CD14-positive monocyte (primary cell): ENCODE data around the gene QDPR. TPM values are rescaled to one million over a fixed set of nuclear protein-coding genes. Genes with fewer than 3 reads are reported as not detected.

Source experiments
- DNase-seq, 3 donors: peaks; one replicate each; pipeline ENCODE4 v3.0.0-alpha.2; 2011 to 2022
- H2AFZ ChIP-seq: 2 replicates; pipeline ENCODE4 v1.6.0; 2012; ENCODE audit warnings: mild to moderate bottlenecking, low read depth, low read length, inconsistent platforms; ENCODE audit not compliant: insufficient read depth, poor library complexity, severe bottlenecking
- H3K27ac ChIP-seq, 2 donors: 1 replicate in 1 of 2; 2 replicates in 1 of 2; pipeline ENCODE4 v1.5.1; 2012 to 2013; ENCODE audit warnings: low read length in 2 of 2, control low read depth in 1 of 2, inconsistent platforms in 1 of 2, low read depth in 1 of 2, mild to moderate bottlenecking in 1 of 2
- H3K27me3 ChIP-seq, 2 donors: one replicate each; pipeline versions ENCODE4 v1.6.0 to v1.6.1; 2011 to 2013; ENCODE audit warnings: low read length in 2 of 2; ENCODE audit not compliant: control insufficient read depth in 2 of 2, insufficient read depth in 2 of 2
- H3K36me3 ChIP-seq, 2 donors: replicated peaks in 1 of 2; 1 replicate in 1 of 2; 2 replicates in 1 of 2; pipeline versions ENCODE4 v1.5.1 to v1.6.1; 2012 to 2013; ENCODE audit warnings: low read length in 2 of 2, control low read depth in 1 of 2, inconsistent platforms in 1 of 2, mild to moderate bottlenecking in 1 of 2; ENCODE audit not compliant: insufficient read depth in 2 of 2, control insufficient read depth in 1 of 2
- H3K4me1 ChIP-seq, 2 donors: 1 replicate in 1 of 2; 2 replicates in 1 of 2; pipeline versions ENCODE4 v1.5.1 to v1.6.1; 2012 to 2013; ENCODE audit warnings: low read length in 2 of 2, control low read depth in 1 of 2, inconsistent platforms in 1 of 2, mild to moderate bottlenecking in 1 of 2, moderate library complexity in 1 of 2; ENCODE audit not compliant: insufficient read depth in 2 of 2, control insufficient read depth in 1 of 2
- H3K4me2 ChIP-seq: replicated peaks from 2 replicates; pipeline ENCODE3; 2012; ENCODE audit warnings: low read length, moderate library complexity, mild to moderate bottlenecking; ENCODE audit not compliant: poor library complexity, severe bottlenecking; ENCODE audit errors: extremely low read depth
- H3K4me3 ChIP-seq, 3 experiments: fragments of 200-600 bp in 1 of 3; sonication (generic) in 1 of 3; replicated peaks in 1 of 3; 1 replicate in 2 of 3; 2 replicates in 1 of 3; pipeline ENCODE4 v1.5.1; 2011 to 2013; ENCODE audit warnings: low read length in 3 of 3, mild to moderate bottlenecking in 3 of 3, control low read depth in 2 of 3, low read depth in 2 of 3, inconsistent platforms in 1 of 3, moderate library complexity in 1 of 3
- H3K79me2 ChIP-seq: 2 replicates; pipeline ENCODE4 v1.6.0; 2012; ENCODE audit warnings: mild to moderate bottlenecking, control low read depth, inconsistent platforms, low read length, moderate library complexity; ENCODE audit not compliant: insufficient read depth
- H3K9ac ChIP-seq: 2 replicates; pipeline ENCODE4 v1.6.0; 2017; ENCODE audit warnings: low read length, mild to moderate bottlenecking; ENCODE audit not compliant: insufficient read depth, poor library complexity, severe bottlenecking
- H3K9me3 ChIP-seq, 2 donors: replicated peaks in 1 of 2; 1 replicate in 1 of 2; 2 replicates in 1 of 2; pipeline versions ENCODE4 v1.5.1 to v1.6.1; 2012 to 2013; ENCODE audit warnings: low read length in 2 of 2, control low read depth in 1 of 2; ENCODE audit not compliant: control insufficient read depth in 1 of 2, insufficient read depth in 1 of 2
- H4K20me1 ChIP-seq: 2 replicates; pipeline ENCODE4 v1.6.0; 2012; ENCODE audit warnings: mild to moderate bottlenecking, low read length, control low read depth, moderate library complexity; ENCODE audit not compliant: insufficient read depth
- H3K27ac Mint-ChIP-seq, 7 donors: one replicate each; pipeline ENCODE4 v1.8.0; 2020; ENCODE audit warnings: mild to moderate bottlenecking in 7 of 7, mixed read lengths in 7 of 7, moderate library complexity in 6 of 7, inconsistent platforms in 2 of 7
- H3K27me3 Mint-ChIP-seq, 3 donors: one replicate each; pipeline ENCODE4 v1.8.0; 2021 to 2022; ENCODE audit warnings: low read depth in 3 of 3, mild to moderate bottlenecking in 3 of 3, mixed read lengths in 3 of 3, moderate library complexity in 3 of 3, inconsistent platforms in 1 of 3
- H3K36me3 Mint-ChIP-seq, 2 donors: one replicate each; pipeline ENCODE4 v1.8.0; 2020; ENCODE audit warnings: mixed read lengths in 2 of 2, inconsistent platforms in 1 of 2, mild to moderate bottlenecking in 1 of 2
- H3K4me1 Mint-ChIP-seq: one replicate; pipeline ENCODE4 v1.8.0; 2020; ENCODE audit warnings: mild to moderate bottlenecking, mixed read lengths
- H3K4me3 Mint-ChIP-seq, 2 donors: one replicate each; pipeline ENCODE4 v1.8.0; 2020; ENCODE audit warnings: mild to moderate bottlenecking in 2 of 2, mixed read lengths in 2 of 2, moderate library complexity in 1 of 2
- H3K9me3 Mint-ChIP-seq, 7 donors: one replicate each; pipeline ENCODE4 v1.8.0; 2020 to 2022; ENCODE audit warnings: mixed read lengths in 7 of 7, mild to moderate bottlenecking in 6 of 7, moderate library complexity in 6 of 7, inconsistent platforms in 2 of 7
- WGBS: methylation state at CpG from one replicate; pipeline ENCODE4 v1.1.5; 2013; ENCODE audit warnings: missing lambda C conversion rate; ENCODE audit not compliant: insufficient coverage; 5-methylcytosine and 5-hydroxymethylcytosine counted together
- intact Hi-C, 2 donors: fragments of 100-400 bp; cut with micrococcal nuclease; formaldehyde crosslinking; loops; one replicate each; pipeline versions ENCODE4 v1.15.0 to v1.15.1; 2023
- polyA plus RNA-seq, 3 donors: library from polyadenylated mRNA; depleted of rRNA in 1 of 3; unstranded in 2 of 3; stranded (reverse) in 1 of 3; fragments of 300-500 nt in 2 of 3; fragments of >200 nt in 1 of 3; fragmentation: Illumina TruSeq in 2 of 3; gene quantifications; 1 replicate in 2 of 3; 2 replicates in 1 of 3; pipeline ENCODE4 v1.2.3, GENCODE V29; 2012 to 2021
- TF ChIP-seq, protein P1 (sequence below): fragments of 200-600 bp; IDR thresholded peaks from one replicate; pipeline ENCODE4 v1.8.0; 2022; ENCODE audit warnings: antibody characterized with exemption, mild to moderate bottlenecking

Gene QDPR
- polyA plus RNA-seq, 3 donors, result 15.8 to 31.7 (median 27.7) TPM

DNA sequence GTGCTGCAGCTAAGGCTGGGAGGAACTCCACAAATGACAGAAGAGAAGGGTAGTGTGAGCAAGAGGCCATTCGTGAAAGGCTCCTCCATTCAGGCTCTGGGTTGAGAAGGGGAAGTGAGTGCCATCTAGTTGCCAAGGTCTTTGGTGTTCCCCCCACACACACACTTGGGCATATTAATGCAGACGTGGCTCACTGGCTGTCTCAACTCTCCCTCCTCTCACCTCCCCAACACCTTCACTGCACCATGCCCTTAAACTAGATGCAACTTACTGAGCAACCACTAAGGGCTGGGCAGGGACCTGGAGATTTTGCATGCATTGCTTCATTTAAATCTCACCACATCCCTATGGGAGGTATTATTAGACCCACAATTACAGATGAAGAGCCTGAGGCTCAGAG lies 11.8 kb upstream of the QDPR start:
- 10% methylated on average over 1 of the region's 2 CpGs for WGBS
- Histone ChIP-seq H3K27me3 (no peaks in the 10 kb centered on the region), H3K79me2 (no peaks in the 10 kb centered on the region), H3K9me3 (no peaks in the 10 kb centered on the region), H3K4me3 (no peak overlapping the region), H3K4me2 (no peak overlapping the region), H3K4me1 (no peaks in the 10 kb centered on the region), H3K9ac (no peak overlapping the region), H3K27ac (no peak overlapping the region), H2AFZ (no peak overlapping the region), H3K36me3 (no peaks in the 10 kb centered on the region), H4K20me1 (no peaks in the 10 kb centered on the region)
- intact Hi-C loops, result no loop called here
- Mint-ChIP-seq H3K27me3 (peaks cover 3 to 14% (median 13%) of the 10 kb centered on the region in 3 donors), H3K4me1 (no peaks in the 10 kb centered on the region), H3K27ac (no peak overlapping the region), H3K4me3 (no peak overlapping the region), H3K36me3 (no peaks in the 10 kb centered on the region), H3K9me3 (no peaks in the 10 kb centered on the region)
- TF ChIP-seq, protein P1, sequence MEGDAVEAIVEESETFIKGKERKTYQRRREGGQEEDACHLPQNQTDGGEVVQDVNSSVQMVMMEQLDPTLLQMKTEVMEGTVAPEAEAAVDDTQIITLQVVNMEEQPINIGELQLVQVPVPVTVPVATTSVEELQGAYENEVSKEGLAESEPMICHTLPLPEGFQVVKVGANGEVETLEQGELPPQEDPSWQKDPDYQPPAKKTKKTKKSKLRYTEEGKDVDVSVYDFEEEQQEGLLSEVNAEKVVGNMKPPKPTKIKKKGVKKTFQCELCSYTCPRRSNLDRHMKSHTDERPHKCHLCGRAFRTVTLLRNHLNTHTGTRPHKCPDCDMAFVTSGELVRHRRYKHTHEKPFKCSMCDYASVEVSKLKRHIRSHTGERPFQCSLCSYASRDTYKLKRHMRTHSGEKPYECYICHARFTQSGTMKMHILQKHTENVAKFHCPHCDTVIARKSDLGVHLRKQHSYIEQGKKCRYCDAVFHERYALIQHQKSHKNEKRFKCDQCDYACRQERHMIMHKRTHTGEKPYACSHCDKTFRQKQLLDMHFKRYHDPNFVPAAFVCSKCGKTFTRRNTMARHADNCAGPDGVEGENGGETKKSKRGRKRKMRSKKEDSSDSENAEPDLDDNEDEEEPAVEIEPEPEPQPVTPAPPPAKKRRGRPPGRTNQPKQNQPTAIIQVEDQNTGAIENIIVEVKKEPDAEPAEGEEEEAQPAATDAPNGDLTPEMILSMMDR, result no peak
- no peak for DNase-seq

- H3K36me3 Mint-ChIP-seq, result no peaks in the 10 kb centered on the region
- 96% methylated on average over 3 of the region's 5 CpGs for WGBS
- H3K4me2 ChIP-seq, result no peak overlapping the region
- no peaks in the 10 kb centered on the region for H3K4me1 ChIP-seq
- H3K9me3 Mint-ChIP-seq, result no peaks in the 10 kb centered on the region
- no peaks in the 10 kb centered on the region for H4K20me1 ChIP-seq
- H2AFZ ChIP-seq, result no peak overlapping the region
- H3K27ac Mint-ChIP-seq, result no peak overlapping the region
- H3K4me3 Mint-ChIP-seq, result no peak overlapping the region
- TF ChIP-seq, protein P1, result no peak
- intact Hi-C loops, result no loop called here
- no peaks in the 10 kb centered on the region for H3K36me3 ChIP-seq
- H3K4me3 ChIP-seq, result no peak overlapping the region
- no peaks in the 10 kb centered on the region for H3K27me3 ChIP-seq
- H3K4me1 Mint-ChIP-seq, result no peaks in the 10 kb centered on the region
- H3K27me3 Mint-ChIP-seq, result peaks cover 4 to 13% (median 8%) of the 10 kb centered on the region in 3 donors
- no peak overlapping the region for H3K27ac ChIP-seq
- no peaks in the 10 kb centered on the region for H3K79me2 ChIP-seq
- H3K9ac ChIP-seq, result no peak overlapping the region
- no peaks in the 10 kb centered on the region for H3K9me3 ChIP-seq
- DNase-seq, result no peak
Observed at GRCh38 chr4:17521595-17521994, 9.7 kb upstream of the QDPR start.
